Muscle of back (tissue), 11 donors: Measurements from ENCODE around the gene GAK. TPM values are rescaled to one million over a fixed set of nuclear protein-coding genes. Genes with fewer than 3 reads are reported as not detected.
"Not testable (repeated sequence)": the region's sequence is repeated elsewhere in the genome, so short reads cannot be mapped to it uniquely, and the experiment has no call there.

ENCODE experiments used
- DNase-seq, 3 donors: peaks; one replicate each; pipeline versions ENCODE4 v3.0.0 to v3.0.0-alpha.2; 2013
- polyA plus RNA-seq, 10 donors: library from polyadenylated mRNA; unstranded; fragments of 120-200 nt; gene quantifications; one replicate each; pipeline ENCODE4 v1.2.1, GENCODE V29; 2013; ENCODE audit not compliant: insufficient read length in 10 of 10

Gene GAK
- polyA plus RNA-seq, 10 donors: 24.8 to 46.9 (median 32.2) TPM

GRCh38 chr4:929096-929765 lies 2.9 kb downstream of the GAK start:
- DNase-seq: no peak

- not testable (repeated sequence) for DNase-seq
Observed at GRCh38 chr4:927566-927965, 4.5 kb downstream of the GAK start.

GRCh38 chr4:926538-926937 lies 5.6 kb downstream of the GAK start:
- no peak for DNase-seq

GRCh38 chr4:925771-926500 lies 6.2 kb downstream of the GAK start:
- no peak for DNase-seq

GRCh38 chr4:925171-925570 lies 6.9 kb downstream of the GAK start:
- no peak for DNase-seq

- no peak for DNase-seq
Observed at GRCh38 chr4:924107-925096, 7.7 kb downstream of the GAK start.

- no peak for DNase-seq
Observed at GRCh38 chr4:921830-922331, 10.2 kb downstream of the GAK start.

GRCh38 chr4:919004-919680 lies 13.0 kb downstream of the GAK start:
- DNase-seq: not testable (repeated sequence)

- not testable (repeated sequence) for DNase-seq
Observed at GRCh38 chr4:918591-918990, 13.5 kb downstream of the GAK start.

- DNase-seq: no peak
Observed at GRCh38 chr4:917992-918391, 14.1 kb downstream of the GAK start.

- DNase-seq: no peak
Observed at GRCh38 chr4:917466-917865, 14.7 kb downstream of the GAK start.

- DNase-seq: peak in 1 of 3 donors; percentile 31
Observed at GRCh38 chr4:915595-915994, 16.5 kb downstream of the GAK start.

GRCh38 chr4:915041-915474 lies 17.1 kb downstream of the GAK start:
- no peak for DNase-seq

GRCh38 chr4:914531-914930 lies 17.6 kb downstream of the GAK start:
- no peak for DNase-seq

GRCh38 chr4:913280-913618 lies 18.9 kb downstream of the GAK start:
- no peak for DNase-seq

GRCh38 chr4:912548-913279 lies 19.4 kb downstream of the GAK start:
- DNase-seq: no peak

- no peak for DNase-seq
Observed at GRCh38 chr4:911871-912490, 20.1 kb downstream of the GAK start.

- no peak for DNase-seq
Observed at GRCh38 chr4:911221-911751, 20.8 kb downstream of the GAK start.

- no peak for DNase-seq
Observed at GRCh38 chr4:910366-911091, 21.6 kb downstream of the GAK start.
